GM12872 (cell line): ENCODE measurements around the gene NSD2.

Source experiments
- TF ChIP-seq, protein P1 (sequence below): IDR thresholded peaks from 3 replicates; pipeline ENCODE4 v1.5.1; 2011; ENCODE audit warnings: low read depth, mild to moderate bottlenecking, low read length, moderate library complexity; ENCODE audit not compliant: insufficient read depth

The NSD2 gene

GRCh38 chr4:1978741-1979476 is 107.7 kb downstream of the NSD2 start:
- TF ChIP-seq, protein P1, sequence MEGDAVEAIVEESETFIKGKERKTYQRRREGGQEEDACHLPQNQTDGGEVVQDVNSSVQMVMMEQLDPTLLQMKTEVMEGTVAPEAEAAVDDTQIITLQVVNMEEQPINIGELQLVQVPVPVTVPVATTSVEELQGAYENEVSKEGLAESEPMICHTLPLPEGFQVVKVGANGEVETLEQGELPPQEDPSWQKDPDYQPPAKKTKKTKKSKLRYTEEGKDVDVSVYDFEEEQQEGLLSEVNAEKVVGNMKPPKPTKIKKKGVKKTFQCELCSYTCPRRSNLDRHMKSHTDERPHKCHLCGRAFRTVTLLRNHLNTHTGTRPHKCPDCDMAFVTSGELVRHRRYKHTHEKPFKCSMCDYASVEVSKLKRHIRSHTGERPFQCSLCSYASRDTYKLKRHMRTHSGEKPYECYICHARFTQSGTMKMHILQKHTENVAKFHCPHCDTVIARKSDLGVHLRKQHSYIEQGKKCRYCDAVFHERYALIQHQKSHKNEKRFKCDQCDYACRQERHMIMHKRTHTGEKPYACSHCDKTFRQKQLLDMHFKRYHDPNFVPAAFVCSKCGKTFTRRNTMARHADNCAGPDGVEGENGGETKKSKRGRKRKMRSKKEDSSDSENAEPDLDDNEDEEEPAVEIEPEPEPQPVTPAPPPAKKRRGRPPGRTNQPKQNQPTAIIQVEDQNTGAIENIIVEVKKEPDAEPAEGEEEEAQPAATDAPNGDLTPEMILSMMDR = no peak

GRCh38 chr4:1979477-1980196 is 108.4 kb downstream of the NSD2 start:
- TF ChIP-seq, protein P1 = no peak

DNA sequence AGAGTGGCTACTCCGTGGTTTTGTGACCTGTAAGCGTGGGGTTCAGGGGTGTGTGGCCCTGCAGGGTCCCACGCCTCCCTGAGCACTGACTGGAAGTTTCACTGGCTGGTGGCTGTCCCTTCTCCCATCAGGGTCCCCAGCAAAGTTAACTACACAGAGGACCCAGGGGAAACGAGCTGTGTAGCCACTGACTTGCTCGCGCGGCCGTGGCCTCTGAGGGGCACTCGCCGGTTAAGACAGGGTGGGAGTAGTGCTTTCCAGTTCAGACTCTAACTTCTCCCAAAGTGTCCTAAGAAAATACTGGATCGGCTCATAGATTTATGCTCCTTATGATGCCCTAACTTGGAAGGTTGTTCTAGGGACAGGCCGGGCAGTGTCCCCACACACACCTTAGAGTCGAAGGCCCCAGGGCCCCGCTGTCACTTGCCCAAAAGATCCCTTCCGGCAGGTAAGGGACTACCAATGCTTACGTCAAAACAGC is 109.4 kb downstream of the NSD2 start:
- TF ChIP-seq, protein P1 = no peak

GRCh38 chr4:1981251-1982058 is 110.3 kb downstream of the NSD2 start:
- TF ChIP-seq, protein P1 = no peak

DNA sequence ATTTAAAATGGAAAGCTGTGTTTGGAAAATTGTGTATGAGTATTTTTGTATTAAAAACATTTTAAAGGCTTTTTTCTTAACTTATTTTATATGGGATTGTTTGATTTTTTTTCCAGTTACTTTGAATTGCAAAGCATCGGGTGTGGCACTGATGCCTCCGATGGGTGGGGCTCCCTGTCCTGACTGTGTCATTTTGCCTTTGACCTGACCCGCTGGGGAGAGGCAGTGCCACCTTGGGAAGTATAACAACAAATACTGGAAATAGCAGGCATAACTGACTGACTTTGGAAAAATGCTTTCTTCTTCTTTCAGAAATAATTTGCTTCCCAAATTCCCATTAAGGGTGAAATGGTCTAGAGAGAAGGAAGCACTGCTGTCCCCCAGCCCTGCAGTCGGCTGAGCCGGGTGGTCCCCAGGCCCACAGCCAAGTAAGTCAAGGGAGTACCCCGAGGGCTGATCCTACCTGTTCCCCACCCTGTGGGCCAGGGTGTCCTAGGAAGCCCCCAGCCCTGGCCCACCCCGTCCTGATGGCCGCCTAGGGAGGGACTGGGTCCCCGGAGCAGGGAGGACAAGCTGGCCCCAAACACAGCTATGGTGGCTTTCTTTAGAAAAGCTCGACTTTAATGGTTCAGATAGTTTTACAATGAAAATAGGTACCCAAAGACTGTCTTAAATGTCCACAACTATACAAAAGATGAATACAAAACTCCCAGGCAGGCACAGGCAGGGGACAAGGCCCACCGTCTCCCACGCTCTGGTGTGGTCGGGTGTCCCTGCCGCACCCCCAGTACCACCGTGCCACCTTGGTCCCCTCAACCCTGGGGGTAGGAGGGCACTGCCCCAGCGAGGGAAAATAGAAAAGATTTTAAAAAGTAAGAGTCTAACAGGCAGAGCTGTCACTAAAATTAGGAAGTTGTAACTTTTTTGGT is 111.2 kb downstream of the NSD2 start:
- TF ChIP-seq, protein P1 = no peak

DNA sequence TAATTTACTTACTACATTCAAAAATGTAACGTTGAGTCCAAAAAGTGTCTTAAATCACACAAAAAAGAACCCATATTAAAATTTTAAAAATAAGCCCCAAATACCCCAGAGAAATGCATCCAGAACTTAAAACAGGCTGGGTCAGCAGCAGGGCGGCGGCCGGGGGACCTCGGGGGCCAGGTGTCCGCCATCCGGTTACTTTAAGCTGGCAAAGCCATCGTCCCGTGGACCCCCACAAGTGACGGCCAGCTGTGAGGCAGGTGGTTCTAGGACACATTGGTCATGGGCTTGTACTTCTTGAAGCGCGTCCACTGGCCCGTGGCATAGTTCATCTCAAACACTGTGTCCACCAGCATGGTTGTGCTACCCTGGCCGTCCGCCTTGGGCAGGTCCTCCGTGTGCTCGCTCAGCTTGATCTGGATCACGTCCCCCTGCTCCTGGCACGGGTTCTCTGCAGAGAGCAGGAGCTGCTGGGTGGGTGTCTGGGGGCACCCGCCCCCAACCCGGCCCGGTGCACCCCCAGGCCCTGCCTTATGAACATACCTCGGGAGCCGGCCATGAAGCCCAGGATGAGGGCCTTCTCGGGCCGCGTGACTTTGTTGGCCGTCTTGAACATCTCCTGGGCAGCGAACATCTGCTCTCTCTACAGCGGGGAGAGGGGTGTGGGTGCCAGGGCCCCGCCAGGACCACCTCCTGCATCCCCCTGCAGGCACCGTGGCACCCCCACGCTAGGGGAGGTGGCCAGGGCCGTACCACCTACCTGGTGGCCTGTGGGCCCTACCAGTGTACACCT is 112.1 kb downstream of the NSD2 start:
- TF ChIP-seq, protein P1 = no peak
